Neural cell (in vitro differentiated cells): ENCODE measurements around the gene GPR84. TPM values are rescaled to one million over a fixed set of nuclear protein-coding genes. Genes with fewer than 3 reads are reported as not detected.
"Not testable (repeated sequence)": the region's sequence is repeated elsewhere in the genome, so short reads cannot be mapped to it uniquely, and the experiment has no call there.

ENCODE experiments used
- H2AFZ ChIP-seq: fragments of 200-600, 300-800 bp; sonication (generic), shearing (Covaris generic); 2 replicates; pipeline ENCODE4 v1.6.0; 2014; ENCODE audit warnings: low read depth, mild to moderate bottlenecking, antibody characterized with exemption, low read length, moderate library complexity
- H3F3A ChIP-seq: fragments of 200-600 bp; shearing (Covaris generic); 2 replicates; pipeline ENCODE4 v1.6.1; 2016; ENCODE audit warnings: mild to moderate bottlenecking, moderate library complexity, mixed read lengths, antibody characterized with exemption, low read length; ENCODE audit not compliant: insufficient read depth, poor library complexity, severe bottlenecking
- H3K27ac ChIP-seq: fragments of 200-600, 300-800 bp; sonication (generic), shearing (Covaris generic); 2 replicates; pipeline ENCODE4 v1.5.1; 2014; ENCODE audit warnings: mild to moderate bottlenecking, low read length, moderate library complexity
- H3K27me3 ChIP-seq: fragments of 300-800, 200-600 bp; sonication (generic), shearing (Covaris generic); 2 replicates; pipeline ENCODE4 v1.6.0; 2014; ENCODE audit warnings: mild to moderate bottlenecking, low read depth, low read length, moderate library complexity; ENCODE audit not compliant: insufficient read depth
- H3K36me3 ChIP-seq: fragments of 300-800, 200-600 bp; sonication (generic), shearing (Covaris generic); 2 replicates; pipeline ENCODE4 v1.5.1; 2014; ENCODE audit warnings: mild to moderate bottlenecking, antibody characterized with exemption, low read length, moderate library complexity; ENCODE audit not compliant: insufficient read depth
- H3K4me2 ChIP-seq: fragments of 300-800, 200-600 bp; sonication (generic), shearing (Covaris generic); 2 replicates; pipeline ENCODE4 v1.6.0; 2014; ENCODE audit warnings: mild to moderate bottlenecking, low read length
- H3K4me3 ChIP-seq: fragments of 300-800, 200-600 bp; sonication (generic), shearing (Covaris generic); 2 replicates; pipeline ENCODE4 v1.5.1; 2014; ENCODE audit warnings: mild to moderate bottlenecking, low read length, moderate library complexity
- H3K79me2 ChIP-seq: fragments of 200-600 bp; shearing (Covaris generic); replicated peaks from 2 replicates; pipeline ENCODE4 v1.6.0; 2014; ENCODE audit warnings: mild to moderate bottlenecking, low read length, moderate library complexity; ENCODE audit not compliant: insufficient read depth
- H3K9ac ChIP-seq: fragments of 300-800, 200-600 bp; sonication (generic), shearing (Covaris generic); 2 replicates; pipeline ENCODE4 v1.6.1; 2016; ENCODE audit warnings: mild to moderate bottlenecking, low read length, mixed read lengths
- H3K9me2 ChIP-seq: fragments of 200-600 bp; shearing (Covaris generic); 2 replicates; pipeline ENCODE4 v1.6.1; 2016; ENCODE audit warnings: mild to moderate bottlenecking, low read length, mixed read lengths; ENCODE audit not compliant: insufficient read depth
- H3K9me3 ChIP-seq: fragments of 200-600, 300-800 bp; sonication (generic), shearing (Covaris generic); 2 replicates; pipeline ENCODE4 v1.6.1; 2016; ENCODE audit warnings: mild to moderate bottlenecking, mixed run types, low read length, moderate library complexity, mixed read lengths
- H4K20me1 ChIP-seq: fragments of 200-600 bp; shearing (Covaris generic); 2 replicates; pipeline ENCODE4 v1.6.1; 2016; ENCODE audit warnings: mild to moderate bottlenecking, mixed run types; ENCODE audit not compliant: insufficient read depth
- CTCF ChIP-seq: fragments of 450-650 bp; IDR thresholded peaks from 2 replicates; pipeline ENCODE4 v1.5.1; 2014; ENCODE audit warnings: antibody characterized with exemption, mild to moderate bottlenecking, moderate library complexity; ENCODE audit not compliant: poor library complexity, severe bottlenecking
- EP300 ChIP-seq: fragments of 450-650 bp; conservative IDR thresholded peaks from 2 replicates; pipeline ENCODE4 v1.6.1; 2014; ENCODE audit warnings: antibody characterized with exemption, mild to moderate bottlenecking, moderate library complexity; ENCODE audit not compliant: poor library complexity, severe bottlenecking
- EZH2 ChIP-seq: fragments of 200-600, 300-800 bp; shearing (Covaris generic), sonication (generic); IDR thresholded peaks from 2 replicates; pipeline ENCODE4 v1.6.1; 2014; ENCODE audit warnings: antibody characterized with exemption, low read length, borderline replicate concordance, mild to moderate bottlenecking; ENCODE audit not compliant: insufficient read depth, poor library complexity, severe bottlenecking
- MXI1 ChIP-seq: fragments of 450-650 bp; conservative IDR thresholded peaks from 2 replicates; pipeline ENCODE4 v1.6.1; 2014; ENCODE audit warnings: antibody characterized with exemption, mild to moderate bottlenecking; ENCODE audit not compliant: poor library complexity, severe bottlenecking
- POLR2AphosphoS5 ChIP-seq: IDR thresholded peaks from 2 replicates; pipeline ENCODE4 v1.6.1; 2012
- RAD21 ChIP-seq: fragments of 450-650 bp; conservative IDR thresholded peaks from 2 replicates; pipeline ENCODE4 v1.6.1; 2014; ENCODE audit warnings: antibody characterized with exemption, mild to moderate bottlenecking, moderate library complexity
- SMC3 ChIP-seq: fragments of 450-650 bp; conservative IDR thresholded peaks from 2 replicates; pipeline ENCODE4 v1.6.1; 2014; ENCODE audit warnings: antibody characterized with exemption, mild to moderate bottlenecking, moderate library complexity; ENCODE audit not compliant: poor library complexity
- TAF1 ChIP-seq: IDR thresholded peaks from 2 replicates; pipeline ENCODE4 v1.6.1; 2012; ENCODE audit warnings: low read depth
- polyA plus RNA-seq: library from polyadenylated mRNA; depleted of rRNA; stranded (reverse); fragments of >200 nt; gene quantifications from 2 replicates; pipeline ENCODE4 v1.2.3, GENCODE V29; 2014
- TF ChIP-seq, protein P1 (sequence below): IDR thresholded peaks from 2 replicates; pipeline ENCODE4 v1.6.1; 2012; ENCODE audit warnings: borderline replicate concordance

The GPR84 gene
- polyA plus RNA-seq, 1 donor from 2014 or later = not detected

DNA sequence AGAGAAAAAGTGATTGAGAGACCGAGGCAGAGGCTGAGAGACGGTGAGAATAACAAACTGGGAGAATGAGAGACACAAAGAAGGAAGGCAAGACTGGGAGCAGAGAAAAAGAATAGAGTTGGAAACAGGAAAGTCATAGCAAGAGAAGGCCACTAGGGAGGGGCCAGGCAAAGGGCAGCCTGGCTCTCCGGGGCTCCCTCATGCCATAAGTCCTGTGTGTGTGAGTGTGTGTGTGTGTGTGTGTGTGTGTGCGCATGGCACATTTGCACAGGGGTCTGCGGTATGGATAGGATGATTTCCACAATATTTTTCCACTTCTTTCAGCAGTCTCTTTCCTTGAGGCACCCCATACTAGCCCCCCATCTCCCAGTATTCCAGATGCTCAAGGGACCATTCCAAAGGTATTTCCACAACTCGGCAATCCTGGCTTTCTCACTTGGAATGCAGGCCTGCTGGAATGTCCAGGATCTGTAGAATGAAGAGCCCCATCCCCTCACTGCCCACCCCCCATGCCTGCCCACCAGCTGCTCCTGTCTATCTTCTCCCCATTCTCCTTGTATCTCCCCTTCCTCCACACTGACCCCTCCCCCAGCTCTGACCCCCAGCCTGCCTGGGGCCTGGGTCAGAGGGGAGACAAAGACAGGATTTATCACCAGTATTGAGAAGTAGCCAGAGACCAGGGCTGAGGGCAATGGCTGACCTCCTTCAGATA is 9.0 kb downstream of the GPR84 start:
- peaks cover 5% of the 10 kb centered on the region for H3F3A ChIP-seq
- H4K20me1 ChIP-seq = no peaks in the 10 kb centered on the region
- H2AFZ ChIP-seq = no peak overlapping the region
- H3K9me3 ChIP-seq = no peaks in the 10 kb centered on the region
- H3K4me2 ChIP-seq = no peak overlapping the region
- H3K79me2 ChIP-seq = peaks cover 17% of the 10 kb centered on the region
- H3K9me2 ChIP-seq = no peaks in the 10 kb centered on the region
- no peaks in the 10 kb centered on the region for H3K27me3 ChIP-seq
- H3K36me3 ChIP-seq = no peaks in the 10 kb centered on the region
- TF ChIP-seq EZH2 (no peak), EP300 (no peak), CTCF (no peak), SMC3 (no peak), MXI1 (no peak), RAD21 (no peak), TAF1 (no peak), POLR2AphosphoS5 (no peak)
- TF ChIP-seq, protein P1, sequence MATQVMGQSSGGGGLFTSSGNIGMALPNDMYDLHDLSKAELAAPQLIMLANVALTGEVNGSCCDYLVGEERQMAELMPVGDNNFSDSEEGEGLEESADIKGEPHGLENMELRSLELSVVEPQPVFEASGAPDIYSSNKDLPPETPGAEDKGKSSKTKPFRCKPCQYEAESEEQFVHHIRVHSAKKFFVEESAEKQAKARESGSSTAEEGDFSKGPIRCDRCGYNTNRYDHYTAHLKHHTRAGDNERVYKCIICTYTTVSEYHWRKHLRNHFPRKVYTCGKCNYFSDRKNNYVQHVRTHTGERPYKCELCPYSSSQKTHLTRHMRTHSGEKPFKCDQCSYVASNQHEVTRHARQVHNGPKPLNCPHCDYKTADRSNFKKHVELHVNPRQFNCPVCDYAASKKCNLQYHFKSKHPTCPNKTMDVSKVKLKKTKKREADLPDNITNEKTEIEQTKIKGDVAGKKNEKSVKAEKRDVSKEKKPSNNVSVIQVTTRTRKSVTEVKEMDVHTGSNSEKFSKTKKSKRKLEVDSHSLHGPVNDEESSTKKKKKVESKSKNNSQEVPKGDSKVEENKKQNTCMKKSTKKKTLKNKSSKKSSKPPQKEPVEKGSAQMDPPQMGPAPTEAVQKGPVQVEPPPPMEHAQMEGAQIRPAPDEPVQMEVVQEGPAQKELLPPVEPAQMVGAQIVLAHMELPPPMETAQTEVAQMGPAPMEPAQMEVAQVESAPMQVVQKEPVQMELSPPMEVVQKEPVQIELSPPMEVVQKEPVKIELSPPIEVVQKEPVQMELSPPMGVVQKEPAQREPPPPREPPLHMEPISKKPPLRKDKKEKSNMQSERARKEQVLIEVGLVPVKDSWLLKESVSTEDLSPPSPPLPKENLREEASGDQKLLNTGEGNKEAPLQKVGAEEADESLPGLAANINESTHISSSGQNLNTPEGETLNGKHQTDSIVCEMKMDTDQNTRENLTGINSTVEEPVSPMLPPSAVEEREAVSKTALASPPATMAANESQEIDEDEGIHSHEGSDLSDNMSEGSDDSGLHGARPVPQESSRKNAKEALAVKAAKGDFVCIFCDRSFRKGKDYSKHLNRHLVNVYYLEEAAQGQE = no peak
- peak overlapping the region; percentile 33 for H3K27ac ChIP-seq
- no peak overlapping the region for H3K9ac ChIP-seq
- H3K4me3 ChIP-seq = no peak overlapping the region

GRCh38 chr12:54354271-54354670 is 10.0 kb downstream of the GPR84 start:
- not testable (repeated sequence) for H3K4me2 ChIP-seq, H3K27ac ChIP-seq

More at GRCh38 chr12:54354271-54354670, 10.0 kb downstream of the GPR84 start:
- H3K9me3 ChIP-seq, H3K4me3 ChIP-seq, H3F3A ChIP-seq, H4K20me1 ChIP-seq, H3K9me2 ChIP-seq, H2AFZ ChIP-seq, H3K27me3 ChIP-seq, H3K36me3 ChIP-seq: not testable (repeated sequence)
- peak overlapping the region; percentile 88 for H3K9ac ChIP-seq
- peaks cover 17% of the 10 kb centered on the region for H3K79me2 ChIP-seq
